ENCODE results near the gene ECPAS. TPM values are rescaled to one million over a fixed set of nuclear protein-coding genes. Genes with fewer than 3 reads are reported as not detected.

Gene ECPAS
- total RNA-seq, 2 experiments from 2014 or later: 41.0 to 63.2 TPM

DNA sequence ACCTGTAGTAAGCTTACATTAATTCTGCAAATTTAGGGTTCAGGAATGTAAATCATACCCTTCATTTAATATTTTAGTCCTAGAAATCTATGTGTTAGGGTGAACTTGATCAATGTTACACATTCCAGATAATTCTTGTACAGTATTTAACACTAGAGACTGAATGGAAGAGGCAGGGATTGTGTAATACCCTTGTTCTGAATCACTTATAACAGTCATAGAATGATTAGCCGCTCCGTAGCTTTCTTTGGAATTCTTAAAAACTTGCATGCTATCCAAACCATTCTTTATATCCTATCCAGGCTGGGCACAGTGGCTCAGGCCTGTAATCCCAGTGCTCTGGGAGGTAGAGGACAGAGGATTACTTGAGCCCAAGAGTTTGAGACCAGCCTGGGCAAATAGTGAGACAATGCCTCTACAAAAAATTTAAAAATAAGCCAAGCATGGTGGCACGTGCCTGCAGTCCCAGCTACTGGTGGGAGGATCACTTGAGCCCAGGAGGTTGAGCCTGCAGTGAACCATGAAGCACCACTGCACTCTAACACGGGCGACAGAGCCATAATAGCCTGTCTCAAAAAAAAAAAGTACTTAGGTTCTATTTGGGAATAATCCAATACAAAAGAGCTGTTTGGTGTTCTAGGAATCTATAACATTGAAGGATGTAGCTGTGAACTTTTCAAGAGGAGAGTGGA is 49.1 kb upstream of the ECPAS start:
- Histone ChIP-seq H3K4me1 (ENCODE audit: insufficient read depth, low read length, poor library complexity, severe bottlenecking) (no peaks in the 10 kb centered on the region), H2AFZ (ENCODE audit: low read length) (no peak overlapping the region), H3K27ac (ENCODE audit: low read depth, low read length, poor library complexity, severe bottlenecking) (no peak overlapping the region), H3K4me2 (ENCODE audit: low read length) (no peak overlapping the region), H3K4me3 (ENCODE audit: low read depth, low read length, poor library complexity, severe bottlenecking) (no peak overlapping the region), H3K9me3 (ENCODE audit: low read length) (0 out of 2 replicates have a peak, but pooled peaks cover under 1% of the 10 kb centered on the region), H3K9me2 (ENCODE audit: insufficient read depth, low read length) (no peaks in the 10 kb centered on the region), H3K36me3 (ENCODE audit: insufficient read depth, low read length) (no peaks in the 10 kb centered on the region), H3K79me2 (ENCODE audit: insufficient read depth, low read depth, low read length) (no peaks in the 10 kb centered on the region), H4K20me1 (ENCODE audit: insufficient read depth, low read length) (no peaks in the 10 kb centered on the region)
- ChIA-PET CTCF (ENCODE audit: unreplicated experiment) (no interaction called here), POLR2A (interaction anchor here (0.7 kb wide), 3 partner anchors 15 to 104 kb away, joined by 3 to 6 read pairs (median 3); no protein-coding TSS in a partner anchor)
- TF ChIP-seq, protein P1, sequence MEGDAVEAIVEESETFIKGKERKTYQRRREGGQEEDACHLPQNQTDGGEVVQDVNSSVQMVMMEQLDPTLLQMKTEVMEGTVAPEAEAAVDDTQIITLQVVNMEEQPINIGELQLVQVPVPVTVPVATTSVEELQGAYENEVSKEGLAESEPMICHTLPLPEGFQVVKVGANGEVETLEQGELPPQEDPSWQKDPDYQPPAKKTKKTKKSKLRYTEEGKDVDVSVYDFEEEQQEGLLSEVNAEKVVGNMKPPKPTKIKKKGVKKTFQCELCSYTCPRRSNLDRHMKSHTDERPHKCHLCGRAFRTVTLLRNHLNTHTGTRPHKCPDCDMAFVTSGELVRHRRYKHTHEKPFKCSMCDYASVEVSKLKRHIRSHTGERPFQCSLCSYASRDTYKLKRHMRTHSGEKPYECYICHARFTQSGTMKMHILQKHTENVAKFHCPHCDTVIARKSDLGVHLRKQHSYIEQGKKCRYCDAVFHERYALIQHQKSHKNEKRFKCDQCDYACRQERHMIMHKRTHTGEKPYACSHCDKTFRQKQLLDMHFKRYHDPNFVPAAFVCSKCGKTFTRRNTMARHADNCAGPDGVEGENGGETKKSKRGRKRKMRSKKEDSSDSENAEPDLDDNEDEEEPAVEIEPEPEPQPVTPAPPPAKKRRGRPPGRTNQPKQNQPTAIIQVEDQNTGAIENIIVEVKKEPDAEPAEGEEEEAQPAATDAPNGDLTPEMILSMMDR (conservative IDR thresholded peaks at IDR 0.05; ENCODE audit: low read length): no peak
- TF ChIP-seq EZH2phosphoT487 (IDR thresholded peaks at IDR 0.05; ENCODE audit: borderline replicate concordance, low read depth, low read length): no peak
- DNase-seq (ENCODE audit: low spot score): no peak
- no TSS peak for BruUV-seq (replicated peaks)
- intact Hi-C loops (cut with micrococcal nuclease; ENCODE audit: unreplicated experiment): no loop called here

DNA sequence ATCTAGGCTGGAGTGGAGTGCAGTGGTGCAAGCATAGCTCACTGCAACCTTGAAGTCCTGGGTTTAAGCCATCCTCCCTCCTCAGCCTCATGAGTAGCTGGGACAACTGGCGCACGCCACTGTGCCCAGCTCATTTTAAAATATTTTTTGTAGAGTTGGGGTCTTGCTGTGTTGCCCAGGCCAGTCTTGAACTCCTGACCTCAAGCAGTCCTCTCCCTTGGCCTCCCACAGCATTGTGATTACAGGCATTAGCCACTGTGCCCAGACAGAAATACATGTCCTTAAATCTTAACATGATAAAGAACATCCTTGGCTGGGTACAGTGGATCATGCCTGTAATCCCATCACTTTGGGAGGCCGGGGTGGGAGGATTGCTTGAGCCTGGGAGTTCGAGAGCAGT is 47.5 kb upstream of the ECPAS start:
- H3K9me3 ChIP-seq (ENCODE audit: low read length): no peaks in the 10 kb centered on the region
- H3K9me2 ChIP-seq (ENCODE audit: insufficient read depth, low read length): no peaks in the 10 kb centered on the region
- H3K4me1 ChIP-seq (ENCODE audit: insufficient read depth, low read length, poor library complexity, severe bottlenecking): no peaks in the 10 kb centered on the region
- no peaks in the 10 kb centered on the region for H3K79me2 ChIP-seq (ENCODE audit: insufficient read depth, low read depth, low read length)
- CTCF ChIA-PET (ENCODE audit: unreplicated experiment): no interaction called here
- no TSS peak for BruUV-seq (replicated peaks)
- H3K27ac ChIP-seq (ENCODE audit: low read depth, low read length, poor library complexity, severe bottlenecking): no peak overlapping the region
- intact Hi-C loops (cut with micrococcal nuclease; ENCODE audit: unreplicated experiment): no loop called here
- H3K4me2 ChIP-seq (ENCODE audit: low read length): no peak overlapping the region
- no peak for TF ChIP-seq EZH2phosphoT487 (IDR thresholded peaks at IDR 0.05; ENCODE audit: borderline replicate concordance, low read depth, low read length)
- TF ChIP-seq, protein P1 (conservative IDR thresholded peaks at IDR 0.05; ENCODE audit: low read length): no peak
- no peak overlapping the region for H3K4me3 ChIP-seq (ENCODE audit: low read depth, low read length, poor library complexity, severe bottlenecking)
- DNase-seq (ENCODE audit: low spot score): no peak
- H2AFZ ChIP-seq (ENCODE audit: low read length): no peak overlapping the region
- no peaks in the 10 kb centered on the region for H3K36me3 ChIP-seq (ENCODE audit: insufficient read depth, low read length)
- no peaks in the 10 kb centered on the region for H4K20me1 ChIP-seq (ENCODE audit: insufficient read depth, low read length)
- POLR2A ChIA-PET: no interaction called here

DNA sequence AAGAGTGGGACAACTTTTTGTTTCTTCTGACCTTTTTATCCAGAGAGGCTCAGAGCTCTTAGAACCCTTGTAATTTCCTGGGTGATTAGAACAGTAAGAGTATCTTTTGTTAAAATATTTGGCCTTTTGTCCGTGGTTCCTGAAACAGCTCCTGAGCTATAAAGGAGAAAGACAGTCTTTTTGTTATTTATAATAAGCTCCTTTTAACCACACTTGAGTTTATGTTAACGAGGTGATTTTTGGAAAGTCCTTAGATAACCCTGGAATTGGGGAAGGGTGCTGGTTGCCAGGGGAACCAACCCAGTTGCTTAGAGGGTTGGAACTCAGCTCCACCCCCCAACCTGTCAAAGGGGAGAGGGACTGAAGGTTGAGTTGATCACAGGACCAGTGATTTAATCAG is 45.6 kb upstream of the ECPAS start:
- H4K20me1 ChIP-seq (ENCODE audit: insufficient read depth, low read length): no peaks in the 10 kb centered on the region
- no peak overlapping the region for H3K4me3 ChIP-seq (ENCODE audit: low read depth, low read length, poor library complexity, severe bottlenecking)
- H3K9me3 ChIP-seq (ENCODE audit: low read length): no peaks in the 10 kb centered on the region
- H2AFZ ChIP-seq (ENCODE audit: low read length): no peak overlapping the region
- ChIA-PET CTCF (ENCODE audit: unreplicated experiment) (no interaction called here), POLR2A (no interaction called here)
- TF ChIP-seq EZH2phosphoT487 (IDR thresholded peaks at IDR 0.05; ENCODE audit: borderline replicate concordance, low read depth, low read length): no peak
- TF ChIP-seq, protein P1 (conservative IDR thresholded peaks at IDR 0.05; ENCODE audit: low read length): no peak
- no peak overlapping the region for H3K4me2 ChIP-seq (ENCODE audit: low read length)
- H3K27ac ChIP-seq (ENCODE audit: low read depth, low read length, poor library complexity, severe bottlenecking): no peak overlapping the region
- DNase-seq (ENCODE audit: low spot score): no peak
- intact Hi-C loops (cut with micrococcal nuclease; ENCODE audit: unreplicated experiment): no loop called here
- no TSS peak for BruUV-seq (replicated peaks)
- no peaks in the 10 kb centered on the region for H3K4me1 ChIP-seq (ENCODE audit: insufficient read depth, low read length, poor library complexity, severe bottlenecking)
- no peaks in the 10 kb centered on the region for H3K79me2 ChIP-seq (ENCODE audit: insufficient read depth, low read depth, low read length)
- no peaks in the 10 kb centered on the region for H3K36me3 ChIP-seq (ENCODE audit: insufficient read depth, low read length)
- H3K9me2 ChIP-seq (ENCODE audit: insufficient read depth, low read length): no peaks in the 10 kb centered on the region

All from OCI-LY7 (cell line).